ENCODE results near the gene PLEKHG7.

Gene PLEKHG7

DNA sequence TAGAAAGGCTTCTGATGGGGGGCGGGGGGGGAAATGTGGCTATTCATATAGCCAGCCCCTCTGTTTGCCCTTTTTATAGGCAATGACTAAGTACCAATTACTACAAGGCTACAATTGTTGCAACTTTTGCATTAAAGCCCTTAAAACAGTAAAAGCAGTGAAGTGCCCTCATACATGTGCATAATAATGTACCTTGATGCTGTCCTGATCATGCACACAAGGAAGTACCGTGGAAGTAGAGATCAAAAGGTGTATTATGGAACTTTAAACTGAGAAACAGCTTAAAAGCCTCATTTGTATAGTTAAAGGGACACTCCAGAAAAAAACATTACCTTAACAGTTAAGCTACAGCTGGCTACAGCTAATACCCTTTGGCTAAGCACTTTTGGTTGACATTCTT is 111.8 kb downstream of the PLEKHG7 start:
- no peak for DNase-seq

DNA sequence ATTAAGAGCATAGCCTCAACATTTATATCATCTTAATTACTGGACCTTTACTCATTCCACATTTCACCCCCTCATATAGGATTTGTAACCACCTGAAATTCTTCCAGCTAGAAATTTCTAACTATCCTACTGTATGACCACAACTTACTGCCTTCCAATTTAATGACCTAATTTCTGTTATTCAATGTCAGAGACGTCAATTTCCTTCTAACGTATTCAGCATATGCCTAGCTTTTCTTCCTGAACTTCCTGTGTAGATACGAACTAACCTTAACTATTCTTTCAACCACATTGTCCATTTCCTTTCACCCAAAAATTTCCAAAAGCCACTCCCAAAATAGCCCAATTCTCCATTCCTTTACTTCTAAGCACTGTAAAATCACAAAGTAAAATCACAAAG is 118.4 kb downstream of the PLEKHG7 start:
- no peak for DNase-seq
